GM18867 (cell line): ENCODE results near the gene USP25.
A peak's percentile ranks its signal among the peaks of the same experiment; 100 is the strongest.
"Not testable (repeated sequence)": the region's sequence is repeated elsewhere in the genome, so short reads cannot be mapped to it uniquely, and the experiment has no call there.

Source experiments
- ATAC-seq: cut with Tn5 transposase; IDR thresholded peaks from one replicate; pipeline ENCODE4 v1.9.1; 2021; ENCODE audit warnings: mild to moderate bottlenecking, moderate library complexity; ENCODE audit not compliant: unreplicated experiment

Gene USP25

GRCh38 chr21:15730484-15731242, 881 bp downstream of the USP25 start:
- ATAC-seq = peak; percentile 1

- no peak for ATAC-seq
Measured at GRCh38 chr21:15731243-15731613, 1.4 kb downstream of the USP25 start.

- peak; percentile 57 for ATAC-seq
Measured at GRCh38 chr21:15732290-15732995, 2.7 kb downstream of the USP25 start.

GRCh38 chr21:15732996-15733329, 3.2 kb downstream of the USP25 start:
- no peak for ATAC-seq

- no peak for ATAC-seq
Measured at GRCh38 chr21:15735409-15735808, 5.6 kb downstream of the USP25 start.

- not testable (repeated sequence) for ATAC-seq
Measured at GRCh38 chr21:15735931-15736330, 6.1 kb downstream of the USP25 start.

GRCh38 chr21:15738779-15739178, 9.0 kb downstream of the USP25 start:
- not testable (repeated sequence) for ATAC-seq

GRCh38 chr21:15740383-15740782, 10.6 kb downstream of the USP25 start:
- no peak for ATAC-seq

GRCh38 chr21:15741510-15741909, 11.7 kb downstream of the USP25 start:
- no peak for ATAC-seq

GRCh38 chr21:15742052-15742670, 12.4 kb downstream of the USP25 start:
- ATAC-seq = no peak

GRCh38 chr21:15742694-15743093, 12.9 kb downstream of the USP25 start:
- no peak for ATAC-seq

GRCh38 chr21:15743593-15743992, 13.8 kb downstream of the USP25 start:
- no peak for ATAC-seq

GRCh38 chr21:15744926-15745325, 15.1 kb downstream of the USP25 start:
- no peak for ATAC-seq

GRCh38 chr21:15748586-15748985, 18.8 kb downstream of the USP25 start:
- ATAC-seq = no peak

- ATAC-seq = no peak
Measured at GRCh38 chr21:15749082-15749860, 19.5 kb downstream of the USP25 start.

- no peak for ATAC-seq
Measured at GRCh38 chr21:15749861-15750159, 20.0 kb downstream of the USP25 start.

GRCh38 chr21:15751037-15751436, 21.3 kb downstream of the USP25 start:
- no peak for ATAC-seq

GRCh38 chr21:15751546-15751945, 21.8 kb downstream of the USP25 start:
- no peak for ATAC-seq

GRCh38 chr21:15752763-15753407, 23.1 kb downstream of the USP25 start:
- ATAC-seq = no peak

- no peak for ATAC-seq
Measured at GRCh38 chr21:15753741-15754140, 24.0 kb downstream of the USP25 start.

GRCh38 chr21:15754640-15755039, 24.9 kb downstream of the USP25 start:
- no peak for ATAC-seq
